Fibroblast of skin of left quadriceps (primary cell): ENCODE data around the gene GIMAP5.

Source experiments
- DNase-seq, 2 experiments: peaks; one replicate each; pipeline ENCODE4 v3.0.0-alpha.2; 2013; ENCODE audit warnings: low read depth in 2 of 2

The GIMAP5 gene

GRCh38 chr7:150737265-150738055, at the start of gene GIMAP5:
TSS of gene GIMAP5 (plus strand) at chr7:150737418. CDS start at chr7:150740885, 3,467 bp downstream.
- no peak for DNase-seq

GRCh38 chr7:150688630-150689029, 48.6 kb upstream of the GIMAP5 start:
- DNase-seq = no peak

GRCh38 chr7:150695654-150696053, 41.6 kb upstream of the GIMAP5 start:
- DNase-seq = no peak

GRCh38 chr7:150703209-150703608, 34.0 kb upstream of the GIMAP5 start:
- DNase-seq = no peak

- no peak for DNase-seq
Measured at GRCh38 chr7:150715293-150715692, 21.9 kb upstream of the GIMAP5 start.

- no peak for DNase-seq
Measured at GRCh38 chr7:150715738-150716137, 21.5 kb upstream of the GIMAP5 start.

GRCh38 chr7:150716368-150716767, 20.9 kb upstream of the GIMAP5 start, which contains the start of gene GIMAP1:
TSS of gene GIMAP1 (plus strand) at chr7:150716613. CDS start at chr7:150719048, 2,435 bp downstream.
- DNase-seq = no peak

GRCh38 chr7:150716939-150717338, 20.3 kb upstream of the GIMAP5 start:
- no peak for DNase-seq

- no peak for DNase-seq
Measured at GRCh38 chr7:150717814-150718420, 19.3 kb upstream of the GIMAP5 start.

- DNase-seq = no peak
Measured at GRCh38 chr7:150719436-150719835, 17.8 kb upstream of the GIMAP5 start.

- DNase-seq = no peak
Measured at GRCh38 chr7:150719960-150720891, 17.0 kb upstream of the GIMAP5 start.

- no peak for DNase-seq
Measured at GRCh38 chr7:150721970-150722373, 15.2 kb upstream of the GIMAP5 start.

GRCh38 chr7:150722431-150722931, 14.7 kb upstream of the GIMAP5 start:
- DNase-seq = no peak

GRCh38 chr7:150723467-150723866, 13.8 kb upstream of the GIMAP5 start:
- no peak for DNase-seq

- DNase-seq = no peak
Measured at GRCh38 chr7:150727381-150727780, 9.8 kb upstream of the GIMAP5 start.

GRCh38 chr7:150728011-150728410, 9.2 kb upstream of the GIMAP5 start:
- no peak for DNase-seq

- DNase-seq = no peak
Measured at GRCh38 chr7:150728609-150729008, 8.6 kb upstream of the GIMAP5 start.

GRCh38 chr7:150731916-150732315, 5.3 kb upstream of the GIMAP5 start:
- DNase-seq = no peak

GRCh38 chr7:150732786-150733481, 4.3 kb upstream of the GIMAP5 start:
- no peak for DNase-seq

GRCh38 chr7:150733482-150734095, 3.6 kb upstream of the GIMAP5 start:
- DNase-seq = no peak

- DNase-seq = no peak
Measured at GRCh38 chr7:150734254-150734653, 3.0 kb upstream of the GIMAP5 start.
